ENCODE measurements around the gene LRP3. TPM values are rescaled to one million over a fixed set of nuclear protein-coding genes. Genes with fewer than 3 reads are reported as not detected.

Gene LRP3
- total RNA-seq, 1 experiment from 2014 or later, result 29.0 TPM

- TF ChIP-seq POLR2A (IDR thresholded peaks at IDR 0.05; ENCODE audit: borderline replicate concordance, extremely low read depth, insufficient read depth, insufficient read length) (no peak), RAD21 (IDR thresholded peaks at IDR 0.05; ENCODE audit: low read depth) (no peak), JUND (IDR thresholded peaks at IDR 0.05) (no peak), CBX3 (IDR thresholded peaks at IDR 0.05; ENCODE audit: low read depth) (no peak), SIN3A (IDR thresholded peaks at IDR 0.05; ENCODE audit: low read depth) (no peak)
Measured at GRCh38 chr19:33251526-33252090, 57.5 kb downstream of the LRP3 start (continued).

- ChIA-PET CTCF (no interaction called here), POLR2A (no interaction called here), RAD21 (ENCODE audit: low non-redundant PET in 1 of 2, low total read pairs in 2 of 2, uncharacterized antibody in 2 of 2, unreplicated experiment in 2 of 2) (no interaction called here)
- Histone ChIP-seq H3K9me3 (ENCODE audit: control insufficient read depth in 1 of 2, insufficient read depth in 1 of 2, low read depth in 1 of 2, low read length in 2 of 2) (no peaks in the 10 kb centered on the region), H3K4me2 (ENCODE audit: low read length) (no peak overlapping the region), H3K4me1 (ENCODE audit: control insufficient read depth in 1 of 2, insufficient read depth in 2 of 2, low read length in 2 of 2) (peaks cover 10 to 15% of the 10 kb centered on the region in 2 experiments; a peak in 3 of 4 replicates), H3K9ac (ENCODE audit: low read length) (no peak overlapping the region), H3K27me3 (ENCODE audit: insufficient read depth, low read length) (no peaks in the 10 kb centered on the region), H3K36me3 (ENCODE audit: control insufficient read depth in 1 of 2, insufficient read depth in 2 of 2, low read length in 2 of 2) (no peaks in the 10 kb centered on the region), H3K9me2 (ENCODE audit: insufficient read depth) (no peaks in the 10 kb centered on the region), H3K79me2 (ENCODE audit: insufficient read depth, low read length) (no peaks in the 10 kb centered on the region), H2AFZ (ENCODE audit: low read depth, low read length, poor library complexity, severe bottlenecking) (no peak overlapping the region), H3K4me3 (replicated peaks in 1 of 2; ENCODE audit: low read depth in 1 of 2, low read length in 2 of 2) (no peak overlapping the region), H3K27ac (ENCODE audit: low read depth, low read length) (no peak overlapping the region), H4K20me1 (ENCODE audit: insufficient read depth) (no peaks in the 10 kb centered on the region)
- DNase-seq (ENCODE audit: low read depth, low spot score), result no peak
- ATAC-seq, result no peak
- TF ChIP-seq EGR1 (IDR thresholded peaks at IDR 0.05; ENCODE audit: low read depth) (no peak), YY1 (IDR thresholded peaks at IDR 0.05; ENCODE audit: extremely low read depth, insufficient replicate concordance, low read depth, low read length) (no peak), EZH2phosphoT487 (IDR thresholded peaks at IDR 0.05; ENCODE audit: borderline replicate concordance) (no peak), ZNF274 (IDR thresholded peaks at IDR 0.05; ENCODE audit: low read depth, low read length) (no peak), POLR2AphosphoS5 (IDR thresholded peaks at IDR 0.05; ENCODE audit: low read depth, low read length) (no peak), TCF7L2 (IDR thresholded peaks at IDR 0.05; ENCODE audit: borderline replicate concordance, extremely low read depth, insufficient read depth, insufficient read length) (no peak), SRF (IDR thresholded peaks at IDR 0.05; ENCODE audit: low read depth) (no peak), EZH2 (IDR thresholded peaks at IDR 0.05) (no peak), MAX (IDR thresholded peaks at IDR 0.05) (no peak), RAD21 (IDR thresholded peaks at IDR 0.05; ENCODE audit: low read depth) (no peak), ZFX (IDR thresholded peaks at IDR 0.05) (no peak), REST (IDR thresholded peaks at IDR 0.05; ENCODE audit: low read depth) (no peak), CTCF (IDR thresholded peaks at IDR 0.05 in 2 of 3, conservative IDR thresholded peaks at IDR 0.05 in 1 of 3; ENCODE audit: borderline replicate concordance in 1 of 3, insufficient read depth in 1 of 3, low read depth in 2 of 3, low read length in 2 of 3) (no peak)
- BruUV-seq (replicated peaks), result no TSS peak
- intact Hi-C loops (cut with micrococcal nuclease), result no loop called here
Measured at GRCh38 chr19:33252418-33252962, 58.4 kb downstream of the LRP3 start.

Measured in HCT116 (cell line).